Measurements from ENCODE around the gene EYS.

DNA sequence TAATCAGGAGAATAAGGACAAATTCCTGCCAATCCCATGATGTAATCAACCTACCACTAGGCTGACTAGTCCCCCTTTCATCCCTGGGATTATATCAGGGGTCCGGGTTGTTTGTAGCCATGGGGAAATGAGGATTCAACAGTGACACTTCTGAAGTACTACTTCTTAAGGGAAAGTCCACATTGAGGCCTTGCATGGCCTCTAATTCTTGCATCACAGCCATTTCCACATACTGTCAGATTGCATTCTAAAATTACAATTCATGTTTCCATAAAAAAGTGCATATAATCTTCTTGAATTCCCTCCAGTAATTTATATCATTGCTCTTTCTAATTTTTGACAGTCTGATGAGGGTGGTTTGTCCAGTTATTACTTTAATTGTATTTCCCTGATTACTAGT lies 1887.2 kb downstream of the EYS start:
- no peak for TF ChIP-seq POLR2A (IDR thresholded peaks at IDR 0.05)
- TF ChIP-seq, protein P1, sequence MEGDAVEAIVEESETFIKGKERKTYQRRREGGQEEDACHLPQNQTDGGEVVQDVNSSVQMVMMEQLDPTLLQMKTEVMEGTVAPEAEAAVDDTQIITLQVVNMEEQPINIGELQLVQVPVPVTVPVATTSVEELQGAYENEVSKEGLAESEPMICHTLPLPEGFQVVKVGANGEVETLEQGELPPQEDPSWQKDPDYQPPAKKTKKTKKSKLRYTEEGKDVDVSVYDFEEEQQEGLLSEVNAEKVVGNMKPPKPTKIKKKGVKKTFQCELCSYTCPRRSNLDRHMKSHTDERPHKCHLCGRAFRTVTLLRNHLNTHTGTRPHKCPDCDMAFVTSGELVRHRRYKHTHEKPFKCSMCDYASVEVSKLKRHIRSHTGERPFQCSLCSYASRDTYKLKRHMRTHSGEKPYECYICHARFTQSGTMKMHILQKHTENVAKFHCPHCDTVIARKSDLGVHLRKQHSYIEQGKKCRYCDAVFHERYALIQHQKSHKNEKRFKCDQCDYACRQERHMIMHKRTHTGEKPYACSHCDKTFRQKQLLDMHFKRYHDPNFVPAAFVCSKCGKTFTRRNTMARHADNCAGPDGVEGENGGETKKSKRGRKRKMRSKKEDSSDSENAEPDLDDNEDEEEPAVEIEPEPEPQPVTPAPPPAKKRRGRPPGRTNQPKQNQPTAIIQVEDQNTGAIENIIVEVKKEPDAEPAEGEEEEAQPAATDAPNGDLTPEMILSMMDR (IDR thresholded peaks at IDR 0.05) = no peak
